CD4-positive, alpha-beta T cell treated with Interleukin-12 subunit alpha and Interleukin-12 subunit beta, for 1 hour (primary cell): ENCODE data around the gene PRSS50.

ENCODE experiments used
- DNase-seq: peaks from one replicate; pipeline ENCODE4 v3.0.0-alpha.2; 2020

The PRSS50 gene

DNA sequence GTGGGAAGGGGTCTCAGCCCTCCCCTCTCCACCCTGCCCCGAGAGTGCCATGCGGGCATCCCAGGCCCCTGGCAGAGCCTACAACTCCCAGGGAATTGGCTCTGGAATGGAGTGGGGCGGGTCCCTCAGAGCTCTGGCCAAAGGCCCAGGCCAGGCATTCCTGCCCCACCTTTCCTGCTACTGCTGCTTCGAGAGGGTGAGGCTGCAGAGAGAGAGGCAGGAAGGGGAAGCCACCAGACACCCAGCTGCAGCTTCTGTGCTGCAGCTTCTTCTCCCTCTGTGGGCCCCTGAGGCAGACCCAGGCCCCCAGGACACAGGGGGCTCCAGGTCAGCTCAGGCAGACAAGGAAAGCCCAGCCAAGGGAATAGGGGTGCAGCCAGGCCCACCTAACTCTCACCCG, 26.9 kb downstream of the PRSS50 start:
- DNase-seq = no peak

DNA sequence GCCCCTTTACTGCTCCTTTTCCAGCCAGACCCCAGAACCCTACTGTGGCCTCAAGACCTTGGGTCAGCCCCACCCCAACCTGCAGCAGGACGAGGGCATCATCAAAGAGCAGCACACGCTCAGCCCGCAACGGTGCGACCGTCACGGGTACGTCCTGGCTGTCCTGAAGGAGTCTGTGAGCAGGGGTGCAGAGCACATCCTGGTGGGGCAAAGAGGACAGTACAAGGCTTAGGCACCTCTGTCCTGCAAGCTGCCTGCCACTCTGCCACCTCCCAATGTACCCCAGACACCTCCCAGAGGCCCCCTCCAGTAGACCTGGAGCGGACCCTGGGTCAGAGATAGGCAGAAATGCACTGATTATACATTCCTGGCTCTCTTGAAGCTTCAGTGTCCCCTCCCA, 32.2 kb downstream of the PRSS50 start:
- no peak for DNase-seq

DNA sequence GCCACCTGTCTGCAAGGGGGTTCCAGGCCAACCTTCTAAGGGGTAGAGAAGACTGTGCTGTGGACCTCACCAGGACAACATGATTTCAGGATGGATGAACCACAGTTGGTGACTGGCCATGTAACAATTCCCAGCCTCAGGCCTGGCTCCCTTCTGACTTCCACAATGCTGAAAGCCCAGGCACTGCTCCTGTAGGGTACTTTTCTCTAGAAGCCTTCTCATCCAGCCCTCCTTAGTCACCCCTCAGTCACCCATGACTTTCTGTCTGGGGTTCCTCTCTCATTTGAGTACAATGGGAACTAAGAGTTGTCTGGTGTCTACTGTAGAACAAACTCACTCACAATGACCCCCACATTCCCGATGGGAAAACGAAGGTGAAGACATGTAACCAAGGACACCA, 32.8 kb downstream of the PRSS50 start:
- DNase-seq = no peak

DNA sequence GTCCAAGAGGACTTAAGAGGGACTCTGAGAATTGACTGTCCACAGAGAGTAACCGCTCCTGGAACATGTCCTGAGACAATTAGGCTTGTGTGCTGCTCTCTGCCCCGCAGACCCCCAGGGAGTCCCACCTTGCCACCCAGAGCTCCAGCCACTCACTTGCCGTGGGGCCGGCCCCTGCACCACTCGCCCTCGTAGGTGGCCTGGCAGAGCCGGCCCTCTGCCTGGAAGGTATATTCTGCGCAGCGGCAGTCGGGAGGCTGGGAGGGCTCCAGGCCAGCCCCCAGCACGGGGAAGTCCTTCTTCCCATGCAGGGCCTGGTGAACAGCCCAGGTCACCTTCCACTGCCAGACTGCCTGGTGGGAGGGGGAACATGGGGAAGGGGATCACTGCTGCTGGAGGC, 34.7 kb downstream of the PRSS50 start:
- no peak for DNase-seq

DNA sequence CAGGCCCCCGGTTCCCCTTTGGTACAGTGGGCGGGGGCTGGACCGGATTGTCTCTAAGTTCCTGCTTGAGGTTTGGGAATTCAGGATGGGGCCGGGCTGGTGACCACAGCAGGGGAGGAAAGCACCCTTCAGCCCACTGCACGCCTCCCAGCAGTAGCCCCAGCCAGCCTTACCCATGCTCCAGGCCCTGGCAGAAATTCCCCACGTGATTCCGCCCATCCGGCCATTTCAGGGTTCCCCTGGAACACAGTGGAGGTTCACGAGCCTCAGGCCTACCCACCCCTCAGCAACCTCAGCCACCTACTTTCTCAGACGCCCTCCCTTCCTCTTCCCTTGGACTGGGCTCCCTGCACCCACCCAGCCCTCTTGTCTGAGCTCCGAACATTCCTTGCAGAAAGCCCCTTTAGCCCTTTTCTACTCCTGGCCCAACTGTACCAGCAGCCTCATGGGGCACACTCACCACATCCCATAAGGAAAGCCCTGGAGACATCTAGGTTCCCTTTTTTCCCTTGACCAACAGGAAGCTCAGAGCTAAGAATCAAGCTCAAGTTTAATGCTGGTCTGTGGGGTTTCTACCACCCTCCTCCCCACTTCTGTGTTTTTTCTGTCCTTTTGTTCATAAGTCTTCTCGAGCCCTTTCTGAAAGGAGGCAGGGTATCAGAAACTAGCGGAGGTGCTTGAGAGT, 35.7 kb downstream of the PRSS50 start:
- DNase-seq = no peak

DNA sequence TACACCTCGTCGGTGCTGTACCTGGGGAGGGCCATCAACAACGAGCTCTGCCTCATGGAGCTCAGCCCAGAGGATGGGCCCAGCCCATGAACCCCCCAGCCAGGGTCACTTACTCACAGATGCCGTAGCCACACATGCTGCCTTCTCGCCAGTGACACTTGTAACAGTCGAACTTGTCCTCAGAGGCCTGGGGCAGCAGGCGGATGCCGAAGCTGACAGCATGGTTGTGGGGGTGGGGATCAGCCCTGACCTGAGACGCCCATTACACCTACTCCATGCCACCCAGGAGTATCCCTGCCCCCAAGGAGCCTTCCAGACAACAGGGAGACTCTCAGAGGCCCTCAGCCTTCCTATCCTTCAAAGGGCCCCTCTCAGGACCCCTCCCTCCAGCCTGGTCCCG, 36.3 kb downstream of the PRSS50 start:
- DNase-seq = no peak

DNA sequence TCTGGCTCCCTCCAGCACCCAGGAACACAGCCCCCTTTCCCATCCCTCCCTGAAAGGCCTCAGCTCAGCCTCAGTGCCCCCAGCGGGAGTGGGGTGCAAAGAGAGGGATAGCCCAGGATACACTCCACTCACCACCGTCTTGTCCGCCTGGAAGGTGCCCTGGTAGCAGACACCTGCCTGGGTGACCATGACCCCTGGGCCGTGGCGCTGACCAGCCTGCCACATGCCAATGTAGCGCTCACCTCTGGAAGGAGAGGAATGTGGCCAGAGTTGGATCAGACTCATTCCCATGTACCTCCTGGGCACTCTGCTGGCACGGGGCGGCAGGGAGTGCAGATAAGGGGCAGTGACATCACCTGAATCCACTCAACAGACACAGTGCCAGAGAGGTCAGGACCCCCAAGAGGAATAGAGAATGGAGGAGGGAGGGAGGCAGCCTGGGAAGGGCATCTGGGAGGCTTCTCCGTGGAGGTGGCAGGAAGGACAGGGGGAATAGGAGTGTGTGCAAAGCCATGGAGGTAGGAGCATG, 37.3 kb downstream of the PRSS50 start:
- DNase-seq = no peak

DNA sequence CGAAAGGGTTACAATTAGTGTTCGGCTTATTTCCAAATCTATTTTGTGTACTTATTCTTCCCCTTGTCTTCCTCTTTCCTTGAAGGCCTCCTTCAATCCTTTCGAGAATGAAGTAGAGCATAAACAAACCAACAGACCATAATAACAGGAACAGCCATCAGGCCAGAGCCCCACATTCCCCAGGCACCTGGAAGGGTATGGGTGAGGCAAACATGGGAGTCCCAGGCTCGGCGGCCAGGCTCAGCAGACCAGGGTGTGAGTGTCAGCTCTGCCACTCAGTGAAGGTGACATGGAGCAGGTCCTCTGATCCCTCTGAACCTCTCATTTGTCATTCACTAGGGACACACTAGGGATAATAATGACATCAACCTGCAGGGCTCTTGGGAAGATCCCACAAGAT, 38.0 kb downstream of the PRSS50 start:
- DNase-seq = no peak

DNA sequence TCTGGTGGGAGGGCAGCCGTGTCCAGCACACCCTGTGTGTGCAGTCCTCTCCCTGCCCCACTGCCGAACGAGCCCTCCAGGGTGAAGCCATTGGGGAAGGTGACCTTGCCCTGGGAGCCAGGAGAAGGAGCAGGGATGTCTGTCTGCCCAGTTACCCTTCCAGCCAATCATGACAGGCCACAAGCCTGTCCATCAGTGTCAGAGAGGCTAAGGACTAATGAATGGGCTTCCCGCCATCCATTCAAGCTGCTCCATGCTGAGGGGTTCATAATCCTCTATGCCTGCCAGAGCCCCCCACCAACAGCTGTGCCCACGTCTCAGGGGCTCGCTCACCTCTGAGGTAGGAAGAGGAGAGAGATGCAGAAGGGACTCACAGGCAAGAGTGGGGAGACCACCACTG, 39.4 kb downstream of the PRSS50 start:
- no peak for DNase-seq

DNA sequence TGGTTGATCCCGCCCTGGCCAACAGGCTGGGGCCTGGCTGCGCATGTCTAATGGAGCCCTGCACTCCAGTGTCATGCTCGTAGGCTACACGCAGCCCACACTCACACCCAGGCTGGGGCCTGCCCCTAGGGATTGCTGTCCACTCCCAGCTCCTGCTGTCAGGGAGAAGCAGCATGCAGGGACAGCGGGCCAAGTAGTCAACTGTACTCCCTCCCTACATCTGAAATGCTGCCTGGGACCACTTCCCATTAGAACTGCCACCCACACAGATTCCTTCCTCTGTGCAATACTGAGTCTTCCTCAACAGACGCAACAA, 40.3 kb downstream of the PRSS50 start:
- DNase-seq = no peak

DNA sequence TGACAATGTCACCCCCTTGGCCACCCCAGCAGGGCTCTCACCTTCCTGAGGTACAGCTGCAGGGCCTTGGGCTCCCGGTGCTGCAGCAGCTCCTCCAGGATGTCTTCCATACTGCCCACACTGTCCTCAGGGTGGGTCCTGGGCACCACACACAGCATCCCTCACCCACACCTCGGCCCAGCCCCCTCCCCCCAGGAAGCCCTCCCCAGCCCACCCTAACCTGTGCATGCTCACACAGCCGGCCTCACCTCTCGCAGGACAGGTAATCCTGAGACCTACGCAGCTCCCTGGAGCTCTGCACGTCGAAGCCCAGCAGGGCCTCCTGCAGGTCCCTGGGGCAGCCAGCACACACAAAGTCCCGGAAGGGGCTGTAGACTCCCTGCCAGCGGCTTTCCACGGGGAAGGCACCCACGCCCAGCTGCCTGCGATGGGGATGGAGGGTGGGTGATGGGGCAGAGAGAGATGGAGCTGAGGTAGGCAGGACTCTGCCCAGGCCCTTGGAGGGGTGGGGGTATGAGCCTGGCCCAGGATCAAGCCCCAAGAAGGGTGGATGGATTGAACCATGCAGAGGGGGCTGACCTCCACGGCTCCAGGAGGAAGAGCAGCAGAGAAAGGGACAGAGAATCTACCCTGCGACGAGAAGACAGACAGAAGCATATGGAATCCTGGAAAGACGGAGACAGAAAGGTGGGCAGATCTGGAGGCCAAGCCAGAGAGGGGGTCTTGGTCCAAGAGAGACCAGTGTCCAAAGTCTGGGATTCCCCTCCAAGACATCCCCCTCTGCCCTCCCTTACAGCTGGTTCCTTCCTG, 40.9 kb downstream of the PRSS50 start:
- DNase-seq = no peak

DNA sequence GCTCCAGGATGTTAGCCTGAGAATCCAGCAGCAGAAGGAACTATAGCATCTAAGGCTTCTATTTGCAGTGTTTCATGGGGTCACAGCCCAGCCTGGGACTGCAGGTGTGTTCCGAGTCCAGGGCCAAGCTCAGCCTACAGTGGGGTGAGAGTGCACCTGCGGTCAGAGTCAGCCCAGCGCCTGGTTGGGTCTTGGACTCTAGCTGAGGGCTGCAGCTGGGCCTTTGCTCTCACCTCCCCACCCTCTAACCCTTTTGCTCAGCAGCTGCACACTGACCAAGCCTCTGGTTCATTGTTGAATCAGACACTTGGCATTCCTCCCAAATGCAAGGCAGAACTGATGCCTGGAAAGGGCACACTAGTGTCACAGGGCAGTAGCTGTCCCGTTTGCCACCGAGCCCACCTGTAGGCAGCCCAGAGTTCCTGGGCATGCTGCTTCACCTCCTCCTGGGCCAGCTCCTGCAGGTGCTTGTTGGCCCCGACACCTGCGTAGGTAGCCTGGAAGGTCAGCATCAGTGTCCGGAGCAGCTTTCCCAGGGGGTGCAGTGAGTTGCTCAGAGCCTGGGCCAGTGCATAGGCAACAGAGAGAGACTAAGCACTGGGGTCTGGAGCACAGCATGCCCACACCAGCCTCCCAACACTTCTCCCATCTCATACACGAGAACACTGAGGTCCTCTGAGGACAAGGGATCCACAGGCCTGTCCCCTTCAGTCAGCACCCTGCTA, 41.7 kb downstream of the PRSS50 start:
- DNase-seq = no peak

DNA sequence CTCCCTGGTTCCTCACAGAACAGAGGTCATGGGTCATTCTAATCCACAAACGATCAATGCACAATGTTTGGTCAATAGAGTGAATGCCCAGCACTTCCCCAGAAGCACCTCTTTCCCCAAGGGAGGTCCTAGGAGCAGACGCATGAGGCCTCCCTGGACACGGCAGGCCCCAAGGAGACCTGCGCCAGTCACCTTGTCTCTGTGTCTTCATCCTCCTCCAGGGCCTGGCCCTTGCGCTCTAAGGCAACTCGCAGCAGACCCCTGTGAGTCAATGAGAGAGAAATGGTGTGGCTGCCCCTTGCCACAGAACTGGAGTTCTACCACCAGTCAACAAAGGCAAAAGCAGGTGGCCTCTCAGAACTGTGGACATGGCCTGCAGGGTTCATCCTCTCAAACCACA, 42.2 kb downstream of the PRSS50 start:
- no peak for DNase-seq

DNA sequence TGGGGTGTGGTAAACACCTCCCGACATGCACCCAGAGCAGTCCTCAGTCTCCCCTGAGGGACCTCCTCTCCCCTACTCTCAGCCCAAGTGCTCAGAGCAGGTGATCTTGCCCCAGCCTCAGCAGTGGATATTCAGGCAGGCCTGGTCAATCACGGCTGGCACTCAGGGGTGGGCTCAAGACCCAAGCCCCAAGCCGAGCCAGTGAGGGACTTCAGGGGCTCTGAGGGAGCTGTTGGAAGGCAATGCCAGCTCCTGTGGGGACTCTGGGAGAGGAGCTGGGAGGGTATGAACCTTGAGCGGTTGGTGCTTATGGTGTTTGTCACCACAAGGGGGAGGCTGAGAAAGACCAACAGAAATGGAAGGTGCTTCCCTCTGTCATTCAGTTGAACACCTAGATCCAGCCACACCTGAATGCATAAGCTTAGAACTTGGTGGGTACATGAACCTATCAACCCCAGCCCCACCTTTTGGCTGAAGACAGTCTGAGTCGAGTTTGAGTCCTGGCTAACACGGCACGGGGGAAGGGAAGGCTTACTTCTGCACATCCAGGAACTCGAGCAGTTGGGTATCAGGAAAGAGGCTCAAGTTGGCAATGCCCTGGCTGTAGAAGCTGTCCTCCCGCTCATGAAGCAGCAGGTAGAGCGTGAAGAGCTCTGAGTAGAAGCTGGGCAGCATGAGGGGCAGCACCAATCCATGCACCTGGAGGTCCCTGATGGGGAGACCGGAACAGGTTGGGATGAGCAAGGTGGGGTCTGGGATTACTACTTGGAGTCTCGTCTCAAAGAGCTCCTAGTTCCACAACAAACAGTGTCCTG, 43.4 kb downstream of the PRSS50 start:
- no peak for DNase-seq

DNA sequence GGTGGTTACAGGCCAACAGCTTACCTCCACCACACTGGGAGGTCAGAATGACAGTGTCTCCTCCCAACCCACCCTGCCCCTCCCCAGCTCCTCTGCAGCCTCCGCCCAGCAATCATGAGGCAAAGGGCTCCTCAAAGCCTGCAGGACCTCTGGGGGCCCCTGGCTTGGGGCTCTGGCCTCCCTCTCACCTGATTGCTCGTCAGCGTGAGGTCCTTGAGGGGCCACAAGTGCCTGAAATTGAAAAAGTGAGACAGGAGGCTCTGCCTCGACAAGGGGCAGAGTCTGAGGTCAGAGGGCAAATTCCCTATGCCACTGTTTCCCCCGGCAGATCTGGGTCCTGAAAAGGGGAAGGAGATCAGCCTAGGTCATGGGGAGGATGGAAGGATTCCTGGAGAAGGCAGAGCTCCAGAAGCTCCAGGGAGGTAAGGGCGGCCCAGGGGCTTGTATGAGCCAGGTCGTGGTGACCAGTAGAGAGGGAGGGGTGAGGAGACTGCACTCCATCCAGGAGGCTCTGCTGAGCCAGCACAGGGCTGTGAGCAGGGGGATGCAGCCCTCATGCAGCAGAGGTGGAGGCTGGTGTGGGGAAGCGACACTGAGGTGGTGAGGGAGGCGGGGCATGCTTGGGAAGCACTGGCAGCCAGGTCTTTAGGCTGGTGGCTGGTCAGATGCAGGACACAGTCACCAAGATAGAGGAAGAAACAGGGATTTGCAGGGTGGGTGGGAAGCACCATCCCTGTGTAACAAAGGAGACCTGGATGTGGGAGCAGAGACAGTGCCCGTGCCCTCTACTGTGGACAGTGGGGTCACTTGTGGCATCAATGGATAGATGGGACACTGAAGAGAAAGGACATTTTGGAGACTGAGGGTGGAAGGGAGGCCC, 44.3 kb downstream of the PRSS50 start:
- no peak for DNase-seq

DNA sequence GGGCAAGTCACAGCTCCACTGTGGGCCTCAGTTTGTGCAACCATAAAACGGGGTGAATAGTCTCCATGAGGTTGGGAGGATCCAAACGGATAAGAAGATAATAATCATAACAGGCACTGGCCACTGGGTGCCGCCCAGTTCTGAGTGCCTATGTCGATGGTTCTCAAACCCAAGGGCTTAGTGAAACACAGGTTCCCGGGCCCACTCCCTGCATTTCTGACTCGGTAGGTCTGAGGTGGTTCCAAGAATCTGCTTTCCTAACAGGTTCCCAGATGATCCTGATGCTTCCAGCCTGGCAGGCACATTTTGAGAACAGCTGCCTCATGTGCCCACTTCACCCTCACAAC, 45.3 kb downstream of the PRSS50 start:
- no peak for DNase-seq

DNA sequence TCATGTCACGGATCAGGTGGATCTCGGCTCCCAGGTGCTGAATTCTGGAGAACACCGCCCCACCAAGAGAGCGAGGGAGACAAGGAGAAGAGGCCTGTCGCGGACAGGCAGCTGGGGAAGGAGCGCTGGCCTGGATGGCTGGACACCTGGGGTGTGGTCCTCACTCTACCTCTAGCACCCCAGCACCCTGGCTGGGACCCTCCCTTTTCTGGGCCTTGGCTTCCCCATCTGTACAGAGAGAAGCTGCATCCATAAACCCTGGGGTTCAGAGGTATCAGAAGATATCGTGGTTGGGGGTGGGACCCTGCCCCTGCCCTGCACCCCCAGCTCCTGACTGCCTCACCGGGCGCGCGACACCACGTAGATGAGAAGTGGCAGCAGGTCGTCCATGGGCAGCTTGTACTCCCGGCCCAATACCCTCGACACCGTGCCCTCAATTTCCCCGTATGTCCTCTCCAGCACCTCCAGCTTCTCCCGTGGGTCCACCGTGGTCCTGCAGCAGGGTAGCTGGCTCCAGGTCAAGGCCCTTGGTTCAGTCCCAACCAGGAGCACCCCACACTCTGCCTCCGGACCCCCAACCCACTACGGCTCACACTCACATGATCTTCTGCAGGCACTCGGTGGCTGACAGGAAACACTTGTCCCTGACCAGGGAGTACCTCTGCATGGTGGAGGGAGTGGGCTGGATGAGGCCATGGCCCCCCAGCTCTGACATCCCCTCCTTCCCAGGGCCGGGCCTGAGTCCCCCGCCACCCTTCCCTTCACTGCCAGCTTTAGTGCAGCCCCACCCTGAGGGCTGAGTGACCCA, 45.9 kb downstream of the PRSS50 start:
- DNase-seq = no peak

DNA sequence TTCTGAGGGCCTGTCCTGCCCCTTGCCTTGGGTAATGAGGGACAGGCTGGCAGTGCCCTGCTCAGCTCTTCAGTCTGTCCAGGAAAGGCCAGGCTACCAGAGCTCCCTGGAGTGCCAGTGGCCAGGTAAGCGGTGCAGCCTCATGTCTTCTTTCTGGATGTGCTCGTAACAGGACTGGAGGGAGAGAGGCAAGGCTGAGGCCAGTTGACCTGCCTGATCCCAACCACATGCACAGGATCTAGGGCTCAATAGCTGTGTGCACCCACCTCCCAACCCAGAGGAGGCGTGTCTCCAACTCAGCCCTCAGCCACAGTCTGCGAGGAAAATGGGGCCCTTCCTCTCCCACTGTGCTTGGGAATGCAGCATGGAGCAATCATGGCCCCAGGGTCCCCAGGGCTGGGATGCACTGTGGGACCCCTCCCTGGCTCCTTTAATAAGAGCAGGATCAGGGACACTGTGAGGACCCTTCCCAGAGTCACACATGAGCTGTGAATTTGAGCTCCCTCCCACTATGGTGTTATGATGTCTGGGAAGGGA, 46.7 kb downstream of the PRSS50 start:
- no peak for DNase-seq

DNA sequence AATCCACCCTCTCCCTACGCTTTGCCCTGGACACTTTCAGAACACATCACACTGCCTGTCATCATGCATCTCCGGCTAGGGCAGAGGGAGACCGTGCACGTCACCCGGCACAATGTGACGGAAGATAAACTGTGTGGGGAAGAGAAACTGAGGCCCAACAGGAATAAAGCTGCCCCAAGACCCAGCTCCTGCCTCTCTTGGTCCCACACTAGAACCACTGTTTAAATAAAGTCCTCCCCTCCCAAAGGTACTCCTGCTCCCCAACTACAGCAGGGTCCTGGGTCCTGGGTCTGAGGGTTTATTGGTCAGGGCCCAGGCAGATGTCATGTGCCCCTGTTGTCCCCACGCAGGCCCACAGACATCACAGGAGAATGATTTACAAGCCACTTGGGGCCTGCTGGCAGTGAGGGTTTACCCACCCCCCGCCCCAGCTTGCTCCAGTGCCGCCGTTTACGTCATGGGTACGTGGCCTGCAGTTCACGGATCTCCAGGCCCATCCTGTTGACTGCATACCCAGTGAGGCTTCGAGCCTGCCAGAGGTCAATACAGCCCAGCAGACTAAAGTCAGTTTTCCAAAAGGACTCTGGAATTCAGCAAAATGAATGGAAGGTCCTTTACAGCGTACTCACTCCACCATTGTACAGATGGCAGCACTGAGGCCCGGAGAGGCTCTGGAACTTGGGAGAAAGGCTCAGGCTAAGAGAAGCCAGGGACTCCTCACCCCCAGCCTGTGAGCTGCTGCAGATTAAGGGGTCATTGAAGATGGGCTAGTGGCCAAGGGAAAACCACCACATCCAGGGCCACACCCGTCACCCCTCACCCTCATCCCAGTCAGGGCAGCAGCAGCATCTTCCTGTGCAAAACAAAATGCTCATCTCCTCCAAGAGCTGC, 47.4 kb downstream of the PRSS50 start:
- DNase-seq = no peak
